GM19468 (cell line): ENCODE results near the gene SRMS.
A peak's percentile ranks its signal among the peaks of the same experiment; 100 is the strongest.

Source experiments
- ATAC-seq: cut with Tn5 transposase; IDR thresholded peaks from one replicate; pipeline ENCODE4 v1.9.1; 2021; ENCODE audit warnings: mild to moderate bottlenecking, moderate library complexity, moderate number of reproducible peaks; ENCODE audit not compliant: unreplicated experiment; ENCODE audit errors: extremely low read depth

Gene SRMS

GRCh38 chr20:63547725-63548480, at the start of gene SRMS:
Gene SRMS (minus strand): TSS chr20:63547749. CDS start chr20:63547463, 286 bp downstream.
- no peak for ATAC-seq

GRCh38 chr20:63596423-63596822, 48.9 kb upstream of the SRMS start:
- no peak for ATAC-seq

GRCh38 chr20:63595416-63596127, 48.0 kb upstream of the SRMS start:
- no peak for ATAC-seq

- no peak for ATAC-seq
Observed at GRCh38 chr20:63594043-63594561, 46.6 kb upstream of the SRMS start.

GRCh38 chr20:63592661-63593060, 45.1 kb upstream of the SRMS start:
- no peak for ATAC-seq

GRCh38 chr20:63591786-63592355, 44.3 kb upstream of the SRMS start:
- no peak for ATAC-seq

GRCh38 chr20:63591147-63591533, 43.6 kb upstream of the SRMS start:
- no peak for ATAC-seq

GRCh38 chr20:63590218-63591146, 42.9 kb upstream of the SRMS start:
- no peak for ATAC-seq

- no peak for ATAC-seq
Observed at GRCh38 chr20:63589261-63590217, 42.0 kb upstream of the SRMS start.

GRCh38 chr20:63588641-63589041, 41.1 kb upstream of the SRMS start:
- no peak for ATAC-seq

GRCh38 chr20:63587776-63588591, 40.4 kb upstream of the SRMS start:
- ATAC-seq, result no peak

- no peak for ATAC-seq
Observed at GRCh38 chr20:63587256-63587655, 39.7 kb upstream of the SRMS start.

- ATAC-seq, result no peak
Observed at GRCh38 chr20:63586797-63587196, 39.2 kb upstream of the SRMS start.

GRCh38 chr20:63585616-63586565, 38.3 kb upstream of the SRMS start:
- no peak for ATAC-seq

GRCh38 chr20:63582382-63583063, 35.0 kb upstream of the SRMS start:
- no peak for ATAC-seq

- ATAC-seq, result peak; percentile 39
Observed at GRCh38 chr20:63580796-63581461, 33.4 kb upstream of the SRMS start.
